ENCODE data around the gene SH3BGRL2.

DNA sequence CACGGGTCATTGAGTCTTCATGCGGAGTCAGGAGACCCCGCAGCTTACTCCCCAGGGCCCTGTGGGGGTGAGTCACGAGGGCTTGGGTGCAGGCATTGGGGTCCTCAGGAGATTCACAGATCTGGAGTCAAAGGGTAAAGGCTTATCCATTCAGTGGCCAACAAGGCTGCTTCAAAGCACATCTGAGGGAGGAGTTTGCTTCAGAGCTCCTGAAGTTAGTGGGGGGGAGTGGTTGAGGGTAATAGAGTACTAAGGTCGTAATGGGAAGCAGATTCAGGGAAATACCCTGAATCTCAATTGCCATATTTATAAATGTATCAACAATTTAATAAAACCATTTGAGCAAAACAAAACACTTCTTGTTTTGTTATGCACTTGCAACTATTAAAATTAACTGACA lies 37.3 kb downstream of the SH3BGRL2 start:
- TF ChIP-seq POLR2AphosphoS5 (IDR thresholded peaks at IDR 0.05): no peak
- TF ChIP-seq, protein P1, sequence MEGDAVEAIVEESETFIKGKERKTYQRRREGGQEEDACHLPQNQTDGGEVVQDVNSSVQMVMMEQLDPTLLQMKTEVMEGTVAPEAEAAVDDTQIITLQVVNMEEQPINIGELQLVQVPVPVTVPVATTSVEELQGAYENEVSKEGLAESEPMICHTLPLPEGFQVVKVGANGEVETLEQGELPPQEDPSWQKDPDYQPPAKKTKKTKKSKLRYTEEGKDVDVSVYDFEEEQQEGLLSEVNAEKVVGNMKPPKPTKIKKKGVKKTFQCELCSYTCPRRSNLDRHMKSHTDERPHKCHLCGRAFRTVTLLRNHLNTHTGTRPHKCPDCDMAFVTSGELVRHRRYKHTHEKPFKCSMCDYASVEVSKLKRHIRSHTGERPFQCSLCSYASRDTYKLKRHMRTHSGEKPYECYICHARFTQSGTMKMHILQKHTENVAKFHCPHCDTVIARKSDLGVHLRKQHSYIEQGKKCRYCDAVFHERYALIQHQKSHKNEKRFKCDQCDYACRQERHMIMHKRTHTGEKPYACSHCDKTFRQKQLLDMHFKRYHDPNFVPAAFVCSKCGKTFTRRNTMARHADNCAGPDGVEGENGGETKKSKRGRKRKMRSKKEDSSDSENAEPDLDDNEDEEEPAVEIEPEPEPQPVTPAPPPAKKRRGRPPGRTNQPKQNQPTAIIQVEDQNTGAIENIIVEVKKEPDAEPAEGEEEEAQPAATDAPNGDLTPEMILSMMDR (IDR thresholded peaks at IDR 0.05): no peak
- no peak for TF ChIP-seq POLR2A (IDR thresholded peaks at IDR 0.05)

All from prostate gland (tissue), 2 donors.